ENCODE measurements around the gene FIBP.

The FIBP gene

DNA sequence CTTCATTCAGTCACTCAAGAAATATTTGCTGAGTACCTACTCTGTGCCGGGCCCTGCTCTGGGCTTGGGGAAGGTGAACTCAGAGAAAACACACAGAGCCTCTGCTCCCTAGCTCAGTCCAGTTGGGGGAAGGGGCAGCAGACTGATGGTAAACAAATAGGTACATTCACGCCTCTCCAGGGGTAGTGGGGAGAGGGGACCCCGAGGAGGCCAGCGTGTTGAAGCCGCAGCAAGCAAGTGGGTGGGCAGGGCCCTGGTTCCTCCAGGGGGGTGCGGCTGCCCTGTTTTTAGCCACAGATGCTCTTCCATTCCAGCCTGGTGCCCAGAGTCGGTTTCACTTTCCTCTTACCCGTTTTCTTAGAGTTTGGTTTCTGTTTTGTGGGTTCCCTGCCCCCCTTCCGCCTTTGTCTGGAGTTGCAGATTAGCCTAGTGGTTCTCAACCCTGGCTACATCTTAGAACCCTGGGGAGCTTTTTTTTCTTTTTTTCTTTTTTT lies 39.7 kb upstream of the FIBP start:
- DNase-seq (ENCODE audit: low spot score) = peak; percentile 91
- no peak for TF ChIP-seq CTCF (IDR thresholded peaks at IDR 0.05; ENCODE audit: borderline replicate concordance, control extremely low read depth, extremely low read depth, insufficient read depth, missing control alignments)
- in situ Hi-C loops (cut with MboI; ENCODE audit: low sequenced_read_pairs, unreplicated experiment) = no loop called here

GRCh38 chr11:65925397-65925796 lies 37.1 kb upstream of the FIBP start:
- no peak for DNase-seq (ENCODE audit: low spot score)
- in situ Hi-C loops (cut with MboI; ENCODE audit: low sequenced_read_pairs, unreplicated experiment) = no loop called here

DNA sequence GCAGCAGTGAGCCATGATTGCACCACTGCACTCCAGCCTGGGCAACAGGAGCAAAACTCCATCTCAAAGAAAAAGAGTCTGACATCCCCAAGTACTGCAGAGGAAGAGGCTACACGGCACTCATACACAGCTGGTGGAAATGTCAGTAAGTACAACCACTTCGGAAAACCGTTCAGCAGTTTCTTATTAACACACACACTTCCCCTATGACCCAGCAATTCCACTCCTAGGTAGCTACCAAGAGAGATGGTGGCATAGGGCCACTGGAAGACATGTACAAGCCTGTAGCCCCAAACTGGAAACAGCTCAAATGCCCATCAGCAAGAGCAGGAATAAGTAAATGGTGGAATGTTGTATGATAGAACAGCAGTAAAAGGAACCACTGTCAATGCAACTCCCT lies 34.3 kb upstream of the FIBP start:
- in situ Hi-C loops (cut with MboI; ENCODE audit: low sequenced_read_pairs, unreplicated experiment) = no loop called here
- TF ChIP-seq CTCF (IDR thresholded peaks at IDR 0.05; ENCODE audit: borderline replicate concordance, control extremely low read depth, extremely low read depth, insufficient read depth, missing control alignments) = no peak
- DNase-seq (ENCODE audit: low spot score) = no peak

More at GRCh38 chr11:65925397-65925796, 37.1 kb upstream of the FIBP start:
- TF ChIP-seq CTCF (IDR thresholded peaks at IDR 0.05; ENCODE audit: borderline replicate concordance, control extremely low read depth, extremely low read depth, insufficient read depth, missing control alignments) = no peak

DNA sequence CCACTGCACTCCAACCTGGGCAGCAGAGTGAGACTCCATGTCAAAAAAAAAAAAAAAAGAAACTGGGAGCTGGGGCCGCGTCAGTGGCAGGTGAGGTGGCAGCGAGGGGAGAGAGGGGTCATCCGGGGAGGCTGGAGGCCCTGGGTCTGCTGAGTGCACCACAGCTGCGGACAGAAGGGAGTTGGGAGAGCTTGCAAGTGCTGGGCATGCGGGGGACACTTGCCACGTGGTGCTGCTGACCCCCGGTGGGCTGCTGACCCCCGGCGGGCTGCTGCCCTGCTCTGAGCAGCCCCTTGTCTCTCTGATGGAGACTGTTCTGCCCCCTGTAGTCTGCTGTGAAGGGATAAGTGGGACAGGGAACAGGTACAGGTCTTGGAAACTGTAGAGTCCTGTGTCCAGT lies 33.6 kb upstream of the FIBP start:
- in situ Hi-C loops (cut with MboI; ENCODE audit: low sequenced_read_pairs, unreplicated experiment) = no loop called here
- TF ChIP-seq CTCF (IDR thresholded peaks at IDR 0.05; ENCODE audit: borderline replicate concordance, control extremely low read depth, extremely low read depth, insufficient read depth, missing control alignments) = no peak
- DNase-seq (ENCODE audit: low spot score) = no peak

GRCh38 chr11:65921033-65921555 lies 32.8 kb upstream of the FIBP start:
- no peak for TF ChIP-seq CTCF (IDR thresholded peaks at IDR 0.05; ENCODE audit: borderline replicate concordance, control extremely low read depth, extremely low read depth, insufficient read depth, missing control alignments)
- in situ Hi-C loops (cut with MboI; ENCODE audit: low sequenced_read_pairs, unreplicated experiment) = no loop called here
- DNase-seq (ENCODE audit: low spot score) = no peak

DNA sequence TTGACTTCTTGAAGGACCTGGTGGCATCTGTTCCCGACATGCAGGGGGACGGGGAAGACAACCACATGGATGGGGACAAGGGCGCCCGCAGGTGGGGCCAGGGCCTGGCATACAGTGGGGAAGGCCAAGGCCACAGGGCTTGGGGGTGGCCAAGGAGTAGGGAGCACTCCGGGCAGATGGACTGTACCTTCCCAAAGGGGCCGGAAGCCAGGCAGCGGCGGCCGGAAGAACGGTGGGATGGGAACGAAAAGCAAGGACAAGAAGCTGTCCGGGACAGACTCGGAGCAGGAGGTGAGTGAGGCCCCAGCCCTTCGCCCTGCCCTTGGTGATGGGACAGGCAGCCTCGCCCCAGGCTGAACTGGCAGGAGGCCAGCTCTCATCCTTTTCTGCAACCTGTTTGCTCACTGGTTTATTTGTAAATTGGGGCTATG lies 32.1 kb upstream of the FIBP start:
- no peak for TF ChIP-seq CTCF (IDR thresholded peaks at IDR 0.05; ENCODE audit: borderline replicate concordance, control extremely low read depth, extremely low read depth, insufficient read depth, missing control alignments)
- in situ Hi-C loops (cut with MboI; ENCODE audit: low sequenced_read_pairs, unreplicated experiment) = no loop called here

More for the DNA sequence above, 32.1 kb upstream of the FIBP start:
- DNase-seq (ENCODE audit: low spot score) = no peak
